GM18517 (cell line): ENCODE measurements around the gene TEDC1.
A peak's percentile ranks its signal among the peaks of the same experiment; 100 is the strongest.

ENCODE experiments used
- ATAC-seq: cut with Tn5 transposase; IDR thresholded peaks from one replicate; pipeline ENCODE4 v1.9.1; 2021; ENCODE audit warnings: mild to moderate bottlenecking, moderate library complexity; ENCODE audit not compliant: unreplicated experiment

The TEDC1 gene

DNA sequence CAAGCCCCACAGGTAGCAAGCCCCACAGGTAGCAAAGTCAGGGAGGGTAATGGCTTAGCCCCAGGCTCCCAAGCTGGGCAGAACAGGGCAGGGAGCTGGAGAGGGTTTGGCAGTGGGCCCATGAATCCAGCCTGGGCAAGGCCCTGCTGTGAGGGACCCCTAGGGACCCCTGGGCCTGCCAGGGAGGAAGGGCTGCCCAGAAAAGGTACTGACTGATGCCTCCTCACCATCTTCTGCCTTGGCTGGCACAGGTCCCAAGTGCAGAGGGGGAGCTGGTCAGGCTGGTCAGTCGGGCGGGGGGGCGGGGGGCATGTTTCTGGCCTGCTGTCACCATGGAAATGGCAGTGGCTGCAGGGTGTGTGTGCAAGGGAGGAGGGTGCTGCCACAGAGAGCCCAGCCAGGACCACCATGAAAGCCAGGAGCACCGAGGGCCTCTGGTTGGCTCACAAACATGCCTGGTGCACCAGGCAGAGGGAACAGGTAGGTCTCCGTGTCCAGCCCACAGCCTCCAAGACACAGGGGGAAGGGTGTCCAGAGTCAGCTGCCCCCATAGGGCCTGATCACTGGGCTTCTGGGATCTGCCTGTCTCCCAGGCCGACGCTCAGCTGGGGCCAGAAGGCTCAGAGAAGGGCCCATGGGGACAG, 17.9 kb upstream of the TEDC1 start:
- no peak for ATAC-seq

GRCh38 chr14:105473677-105474482, 17.2 kb upstream of the TEDC1 start:
- no peak for ATAC-seq

GRCh38 chr14:105474483-105475268, 16.4 kb upstream of the TEDC1 start, which contains the start of gene CRIP2:
CRIP2 (plus strand) TSS chr14:105474821; CDS start chr14:105474863, 42 bp downstream.
- ATAC-seq, result no peak

- ATAC-seq, result no peak
These were observed 15.6 kb upstream of the TEDC1 start for GRCh38 chr14:105475269-105476096.

DNA sequence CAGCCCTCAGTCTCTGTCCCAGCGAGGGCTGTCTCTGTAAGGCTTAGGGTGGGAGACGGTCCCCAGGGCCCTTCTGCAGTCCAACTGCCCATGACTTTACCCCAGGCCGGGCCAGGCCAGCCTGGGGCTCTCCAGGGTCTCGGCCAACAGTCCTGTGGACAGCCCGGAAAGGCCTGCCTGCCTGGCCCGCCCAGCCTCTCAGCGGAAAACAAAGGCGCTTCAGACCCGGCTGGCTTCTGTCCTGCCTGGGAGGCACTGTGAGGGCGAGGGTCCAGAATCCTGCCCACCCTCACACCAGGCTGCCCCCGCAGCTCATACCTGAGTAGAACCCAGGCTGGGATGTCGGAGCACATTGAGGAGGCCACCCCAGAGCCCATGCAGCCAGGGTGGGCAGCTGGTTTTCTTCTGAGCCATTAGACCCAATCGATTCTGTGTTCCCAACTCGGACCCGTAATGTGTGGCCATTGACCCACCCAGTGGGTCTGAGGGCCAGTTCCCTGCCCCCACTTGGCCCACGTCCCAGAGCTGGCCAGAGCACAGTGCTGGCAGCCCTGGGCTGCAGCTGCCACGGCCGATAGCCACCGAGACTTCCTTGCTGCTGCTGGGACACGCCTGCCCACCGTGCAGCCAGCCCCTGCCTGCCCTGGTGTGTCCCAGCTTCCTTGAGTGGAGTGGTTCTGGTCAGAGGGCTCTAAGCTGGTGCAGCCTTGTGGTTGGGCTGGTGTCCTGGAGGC, 14.8 kb upstream of the TEDC1 start:
- no peak for ATAC-seq

GRCh38 chr14:105476831-105477659, 14.0 kb upstream of the TEDC1 start:
- ATAC-seq, result no peak

DNA sequence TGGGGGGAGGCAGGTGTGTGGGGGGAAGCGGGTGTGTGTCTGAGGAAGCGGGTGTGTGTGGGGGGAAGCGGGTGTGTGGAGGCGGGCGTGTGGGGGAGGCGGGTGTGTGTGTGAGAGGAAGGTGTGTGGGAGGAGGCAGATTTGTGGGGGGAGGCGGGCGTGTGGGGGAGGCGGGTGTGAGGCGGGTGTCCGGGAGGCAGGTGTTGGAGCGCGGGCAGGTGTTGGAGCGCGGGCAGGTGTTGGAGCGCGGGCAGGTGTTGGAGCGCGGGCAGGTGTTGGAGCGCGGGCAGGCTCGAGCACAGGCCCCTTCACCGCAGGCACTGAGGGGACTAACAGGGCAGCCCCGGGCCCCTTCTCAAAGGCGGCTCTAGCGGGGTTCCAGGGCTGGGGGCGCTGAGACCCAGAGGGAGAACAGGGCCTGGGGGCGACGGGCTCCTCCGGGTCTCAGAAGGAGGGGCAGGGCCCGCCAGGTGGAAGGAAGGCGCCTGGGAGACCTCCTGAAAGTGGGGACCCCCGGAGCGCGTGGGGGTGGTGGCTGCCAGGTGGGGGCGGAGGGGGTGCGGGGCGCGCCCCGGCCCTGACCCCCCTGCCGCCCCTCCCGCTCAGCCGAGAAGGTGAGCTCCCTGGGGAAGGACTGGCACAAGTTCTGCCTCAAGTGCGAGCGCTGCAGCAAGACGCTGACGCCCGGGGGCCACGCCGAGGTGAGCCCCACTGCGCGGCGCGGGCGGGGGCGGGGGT, 13.2 kb upstream of the TEDC1 start:
- no peak for ATAC-seq

- no peak for ATAC-seq
These were observed 12.4 kb upstream of the TEDC1 start for GRCh38 chr14:105478398-105479251.

DNA sequence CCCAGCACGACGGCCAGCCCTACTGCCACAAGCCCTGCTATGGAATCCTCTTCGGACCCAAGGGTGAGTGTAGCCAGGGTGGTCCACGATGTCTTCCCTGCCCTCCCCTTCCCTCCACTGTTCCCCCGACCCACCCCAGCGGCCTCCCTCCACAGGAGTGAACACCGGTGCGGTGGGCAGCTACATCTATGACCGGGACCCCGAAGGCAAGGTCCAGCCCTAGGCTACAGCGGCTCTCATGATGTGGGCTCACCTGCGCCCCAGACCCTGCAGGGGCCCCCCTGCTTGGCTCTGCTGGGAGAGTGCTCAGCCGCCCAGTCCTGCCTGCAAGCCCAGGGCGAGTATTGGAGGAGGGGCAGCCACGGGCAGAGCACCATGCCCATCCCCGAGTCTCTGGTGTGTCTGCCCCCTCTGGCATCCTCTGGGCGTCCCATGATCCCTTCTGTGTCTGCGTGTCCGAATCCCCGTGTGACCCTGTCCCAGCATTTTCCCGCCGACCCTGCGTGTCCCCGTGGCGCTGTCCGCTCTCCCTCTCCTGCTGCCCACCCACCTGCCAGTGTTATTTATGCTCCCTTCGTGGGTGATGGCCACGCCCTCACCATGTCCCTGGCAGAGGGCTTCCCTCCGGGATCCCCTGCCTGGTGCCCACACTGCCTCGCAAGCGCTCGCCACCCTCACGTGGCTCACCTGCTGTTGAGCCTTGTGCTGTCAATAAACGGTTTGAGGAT, 11.5 kb upstream of the TEDC1 start:
- no peak for ATAC-seq

GRCh38 chr14:105480199-105480746, 10.8 kb upstream of the TEDC1 start:
- no peak for ATAC-seq

GRCh38 chr14:105480807-105481801, 9.9 kb upstream of the TEDC1 start:
- peak; percentile 51 for ATAC-seq

- peak; percentile 63 for ATAC-seq
These were observed 9.1 kb upstream of the TEDC1 start for GRCh38 chr14:105481886-105482457.

- no peak for ATAC-seq
These were observed 8.4 kb upstream of the TEDC1 start for GRCh38 chr14:105482486-105483110.

- no peak for ATAC-seq
These were observed 7.6 kb upstream of the TEDC1 start for GRCh38 chr14:105483300-105484068.
